HG03103 (cell line): ENCODE results near the gene PCDH10.

Experiments
- ATAC-seq: cut with Tn5 transposase; IDR thresholded peaks from one replicate; pipeline ENCODE4 v1.9.1; 2021; ENCODE audit warnings: low read depth; ENCODE audit not compliant: unreplicated experiment

Gene PCDH10

GRCh38 chr4:133149932-133150471 lies 908 bp downstream of the PCDH10 start:
- no peak for ATAC-seq

DNA sequence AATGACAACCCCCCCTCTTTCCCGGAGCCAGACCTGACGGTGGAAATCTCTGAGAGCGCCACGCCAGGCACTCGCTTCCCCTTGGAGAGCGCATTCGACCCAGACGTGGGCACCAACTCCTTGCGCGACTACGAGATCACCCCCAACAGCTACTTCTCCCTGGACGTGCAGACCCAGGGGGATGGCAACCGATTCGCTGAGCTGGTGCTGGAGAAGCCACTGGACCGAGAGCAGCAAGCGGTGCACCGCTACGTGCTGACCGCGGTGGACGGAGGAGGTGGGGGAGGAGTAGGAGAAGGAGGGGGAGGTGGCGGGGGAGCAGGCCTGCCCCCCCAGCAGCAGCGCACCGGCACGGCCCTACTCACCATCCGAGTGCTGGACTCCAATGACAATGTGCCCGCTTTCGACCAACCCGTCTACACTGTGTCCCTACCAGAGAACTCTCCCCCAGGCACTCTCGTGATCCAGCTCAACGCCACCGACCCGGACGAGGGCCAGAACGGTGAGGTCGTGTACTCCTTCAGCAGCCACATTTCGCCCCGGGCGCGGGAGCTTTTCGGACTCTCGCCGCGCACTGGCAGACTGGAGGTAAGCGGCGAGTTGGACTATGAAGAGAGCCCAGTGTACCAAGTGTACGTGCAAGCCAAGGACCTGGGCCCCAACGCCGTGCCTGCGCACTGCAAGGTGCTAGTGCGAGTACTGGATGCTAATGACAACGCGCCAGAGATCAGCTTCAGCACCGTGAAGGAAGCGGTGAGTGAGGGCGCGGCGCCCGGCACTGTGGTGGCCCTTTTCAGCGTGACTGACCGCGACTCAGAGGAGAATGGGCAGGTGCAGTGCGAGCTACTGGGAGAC lies 1.6 kb downstream of the PCDH10 start:
- no peak for ATAC-seq

DNA sequence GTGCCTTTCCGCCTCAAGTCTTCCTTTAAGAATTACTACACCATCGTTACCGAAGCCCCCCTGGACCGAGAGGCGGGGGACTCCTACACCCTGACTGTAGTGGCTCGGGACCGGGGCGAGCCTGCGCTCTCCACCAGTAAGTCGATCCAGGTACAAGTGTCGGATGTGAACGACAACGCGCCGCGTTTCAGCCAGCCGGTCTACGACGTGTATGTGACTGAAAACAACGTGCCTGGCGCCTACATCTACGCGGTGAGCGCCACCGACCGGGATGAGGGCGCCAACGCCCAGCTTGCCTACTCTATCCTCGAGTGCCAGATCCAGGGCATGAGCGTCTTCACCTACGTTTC lies 2.2 kb downstream of the PCDH10 start:
- no peak for ATAC-seq

GRCh38 chr4:133151691-133152329 lies 2.7 kb downstream of the PCDH10 start:
- ATAC-seq: no peak

DNA sequence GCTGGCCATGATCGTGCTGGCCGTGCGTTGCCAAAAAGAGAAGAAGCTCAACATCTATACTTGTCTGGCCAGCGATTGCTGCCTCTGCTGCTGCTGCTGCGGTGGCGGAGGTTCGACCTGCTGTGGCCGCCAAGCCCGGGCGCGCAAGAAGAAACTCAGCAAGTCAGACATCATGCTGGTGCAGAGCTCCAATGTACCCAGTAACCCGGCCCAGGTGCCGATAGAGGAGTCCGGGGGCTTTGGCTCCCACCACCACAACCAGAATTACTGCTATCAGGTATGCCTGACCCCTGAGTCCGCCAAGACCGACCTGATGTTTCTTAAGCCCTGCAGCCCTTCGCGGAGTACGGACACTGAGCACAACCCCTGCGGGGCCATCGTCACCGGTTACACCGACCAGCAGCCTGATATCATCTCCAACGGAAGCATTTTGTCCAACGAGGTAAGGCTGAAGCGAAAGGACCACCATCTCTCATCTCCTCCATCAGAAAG lies 3.3 kb downstream of the PCDH10 start:
- ATAC-seq: no peak

- ATAC-seq: no peak
These were observed 3.9 kb downstream of the PCDH10 start for GRCh38 chr4:133152831-133153481.

DNA sequence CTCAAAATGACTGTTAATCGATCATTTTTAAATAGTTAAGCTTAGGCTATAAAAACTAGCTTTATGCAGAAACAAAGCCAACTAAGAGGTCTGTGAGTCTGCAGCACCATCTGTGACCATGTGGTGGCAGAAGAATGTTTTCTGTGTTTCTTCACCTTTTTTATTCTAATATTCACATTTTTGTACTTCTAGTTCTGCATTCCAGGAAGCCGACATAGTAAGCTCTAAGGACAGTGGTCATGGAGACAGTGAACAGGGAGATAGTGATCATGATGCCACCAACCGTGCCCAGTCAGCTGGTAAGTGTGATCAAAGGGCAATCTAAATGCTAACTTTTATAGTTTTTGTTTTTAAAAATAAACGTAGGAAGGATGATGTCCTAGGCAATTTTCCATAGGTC lies 5.6 kb downstream of the PCDH10 start:
- ATAC-seq: no peak

DNA sequence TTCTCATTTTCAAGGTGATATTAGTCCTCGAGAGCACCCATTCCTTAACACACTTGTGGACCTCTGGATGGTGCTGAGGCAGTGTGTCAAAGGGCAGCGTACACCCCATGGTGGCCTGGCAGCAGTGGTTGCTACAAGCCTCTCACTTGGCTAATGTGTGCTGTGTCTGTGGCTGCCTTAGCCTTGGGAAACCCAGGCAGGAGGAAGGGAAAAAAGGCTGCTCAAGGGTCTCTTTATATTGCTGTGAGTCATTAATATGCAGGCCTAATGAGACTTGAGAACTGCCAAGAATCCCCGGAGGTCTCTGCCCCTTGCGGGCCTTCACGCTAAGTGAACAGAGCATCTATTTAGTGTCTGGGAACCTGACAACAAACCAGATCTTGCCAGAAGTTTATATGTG lies 7.0 kb downstream of the PCDH10 start:
- no peak for ATAC-seq

- no peak for ATAC-seq
These were observed 7.5 kb downstream of the PCDH10 start for GRCh38 chr4:133156556-133156955.

DNA sequence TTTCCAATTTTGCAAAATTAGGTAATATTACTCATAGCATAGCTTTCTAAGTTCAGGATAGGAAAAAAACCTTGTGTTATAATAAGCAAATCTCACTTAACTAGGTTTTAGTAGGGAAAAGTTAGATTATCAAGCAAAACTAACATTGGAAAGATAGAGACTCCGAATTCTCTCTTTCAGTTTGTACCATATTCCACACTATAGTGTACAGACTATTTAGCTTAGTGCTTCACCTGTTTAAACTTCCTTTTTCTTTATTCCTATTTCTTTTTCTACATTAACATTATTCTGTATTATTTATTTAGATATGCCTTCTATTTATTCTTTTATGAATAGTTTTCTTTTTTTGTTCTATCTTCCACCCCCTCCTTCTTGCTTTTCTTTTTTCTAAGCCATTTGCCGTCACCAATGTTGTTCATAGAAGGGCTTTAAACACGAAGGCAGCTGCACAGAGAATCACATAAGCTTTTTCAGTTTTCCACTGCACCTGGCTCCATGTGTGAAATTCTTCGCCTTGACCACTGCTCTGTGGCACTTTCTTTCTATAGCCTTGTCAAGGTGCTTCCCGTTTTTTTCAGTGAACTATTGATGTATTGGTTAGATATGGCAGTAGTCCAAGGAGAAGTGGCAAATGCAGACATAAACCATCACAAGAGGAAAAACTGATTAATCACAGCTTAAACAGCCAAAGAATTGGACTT lies 8.5 kb downstream of the PCDH10 start:
- no peak for ATAC-seq

GRCh38 chr4:133160853-133161252 lies 11.8 kb downstream of the PCDH10 start:
- ATAC-seq: no peak

GRCh38 chr4:133161570-133162295 lies 12.6 kb downstream of the PCDH10 start:
- no peak for ATAC-seq

DNA sequence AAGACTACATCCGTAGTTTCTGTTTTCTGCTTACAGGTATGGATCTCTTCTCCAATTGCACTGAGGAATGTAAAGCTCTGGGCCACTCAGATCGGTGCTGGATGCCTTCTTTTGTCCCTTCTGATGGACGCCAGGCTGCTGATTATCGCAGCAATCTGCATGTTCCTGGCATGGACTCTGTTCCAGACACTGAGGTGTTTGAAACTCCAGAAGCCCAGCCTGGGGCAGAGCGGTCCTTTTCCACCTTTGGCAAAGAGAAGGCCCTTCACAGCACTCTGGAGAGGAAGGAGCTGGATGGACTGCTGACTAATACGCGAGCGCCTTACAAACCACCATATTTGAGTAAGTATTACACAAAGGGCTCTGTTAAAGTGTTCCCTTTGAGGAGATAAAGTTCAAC lies 13.8 kb downstream of the PCDH10 start:
- no peak for ATAC-seq

GRCh38 chr4:133178956-133179355 lies 29.9 kb downstream of the PCDH10 start:
- no peak for ATAC-seq

- no peak for ATAC-seq
These were observed 37.1 kb downstream of the PCDH10 start for GRCh38 chr4:133186210-133186609.

DNA sequence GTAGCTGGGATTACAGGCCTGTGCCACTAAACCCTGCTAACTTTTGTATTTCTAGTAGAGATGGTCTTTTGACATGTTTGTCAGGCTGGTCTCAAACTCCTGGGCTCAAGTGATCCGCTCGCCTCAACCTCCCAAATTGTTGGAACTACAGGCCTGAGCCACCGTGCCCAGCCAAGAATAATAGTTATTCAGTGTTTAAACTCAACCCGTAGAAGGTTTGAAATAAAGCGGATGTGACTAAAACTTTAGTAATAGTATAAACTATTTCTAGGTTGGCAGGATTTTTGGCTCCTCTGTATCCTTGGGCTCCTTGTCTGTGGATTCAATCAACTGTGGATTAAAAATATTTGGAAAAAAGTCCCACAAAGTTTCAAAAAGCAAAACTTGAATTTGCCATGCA lies 37.8 kb downstream of the PCDH10 start:
- ATAC-seq: no peak

DNA sequence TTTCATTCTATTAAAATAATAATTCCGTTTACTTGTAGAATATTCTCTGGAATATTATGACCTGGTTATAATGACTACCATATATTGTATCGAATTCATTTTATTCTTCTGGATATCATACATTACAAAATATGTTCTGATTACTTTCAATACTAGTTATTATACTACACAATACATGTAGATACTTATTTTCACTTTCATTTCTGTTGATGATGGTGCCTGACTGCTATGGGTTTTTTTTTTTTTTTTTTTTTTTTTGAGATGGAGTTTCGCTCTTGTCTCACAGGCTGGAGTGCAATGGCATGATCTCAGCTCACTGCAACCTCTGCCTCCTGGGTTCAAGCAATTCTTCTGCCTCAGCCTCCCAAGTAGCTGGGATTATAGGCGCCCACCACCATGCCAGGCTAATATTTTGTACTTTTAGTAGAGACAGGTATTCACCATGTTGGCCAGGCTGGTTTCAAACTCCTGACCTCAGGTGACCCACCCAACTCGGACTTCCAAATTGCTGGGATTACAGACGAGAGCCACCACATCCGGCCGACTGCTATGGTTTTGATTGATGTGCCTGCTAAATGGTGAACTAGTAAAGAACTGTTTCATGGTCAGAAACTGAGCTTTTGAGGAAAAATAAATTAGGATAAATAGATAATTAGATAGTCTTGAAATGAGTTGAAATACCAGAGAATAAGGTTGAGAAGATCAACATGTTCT lies 39.5 kb downstream of the PCDH10 start:
- no peak for ATAC-seq

DNA sequence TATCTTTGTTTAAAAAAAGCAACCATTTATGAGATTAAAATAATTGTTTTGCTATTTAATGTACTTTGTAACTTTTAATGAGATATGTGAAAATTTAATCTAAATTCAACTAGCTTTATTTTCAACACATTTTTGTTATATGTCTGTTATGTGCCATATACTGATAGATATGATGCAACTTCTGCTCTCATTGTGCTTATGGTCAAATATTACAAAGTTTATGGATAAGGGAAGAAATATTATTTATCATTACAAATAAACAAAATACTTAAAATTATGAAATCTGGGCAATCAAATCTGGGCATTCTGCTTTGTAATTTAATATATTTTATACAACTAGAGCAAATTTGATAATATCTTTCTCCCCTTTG lies 40.0 kb downstream of the PCDH10 start:
- ATAC-seq: no peak

GRCh38 chr4:133190098-133190497 lies 41.0 kb downstream of the PCDH10 start:
- ATAC-seq: no peak
